ENCODE measurements around the gene SEPTIN5. TPM values are rescaled to one million over a fixed set of nuclear protein-coding genes. Genes with fewer than 3 reads are reported as not detected.

SEPTIN5 gene
- total RNA-seq, 1 donor from 2014 or later, result 141 TPM

GRCh38 chr22:19679522-19680101, 34.7 kb upstream of the SEPTIN5 start:
- Histone ChIP-seq H3K9me3 (replicated peaks) (no peaks in the 10 kb centered on the region), H3K27me3 (ENCODE audit: low read depth) (peaks cover 53% of the 10 kb centered on the region), H3K4me3 (no peak overlapping the region), H3K36me3 (no peaks in the 10 kb centered on the region), H3K27ac (replicated peaks) (no peak overlapping the region), H3K4me1 (no peaks in the 10 kb centered on the region)
- TF ChIP-seq CTCF (IDR thresholded peaks at IDR 0.05; ENCODE audit: borderline replicate concordance), result peak; percentile 90
- DNase-seq, result peak; percentile 46
- intact Hi-C loops (cut with micrococcal nuclease), result no loop called here

- H3K36me3 ChIP-seq, result no peaks in the 10 kb centered on the region
- no peak for DNase-seq
- H3K4me1 ChIP-seq, result no peaks in the 10 kb centered on the region
- no peak overlapping the region for H3K4me3 ChIP-seq
- intact Hi-C loops (cut with micrococcal nuclease), result no loop called here
- no peaks in the 10 kb centered on the region for H3K9me3 ChIP-seq (replicated peaks)
- H3K27ac ChIP-seq (replicated peaks), result no peak overlapping the region
- peaks cover 47% of the 10 kb centered on the region for H3K27me3 ChIP-seq (ENCODE audit: low read depth)
- TF ChIP-seq CTCF (IDR thresholded peaks at IDR 0.05; ENCODE audit: borderline replicate concordance), result no peak
Observed at GRCh38 chr22:19680287-19680881, 33.9 kb upstream of the SEPTIN5 start.

GRCh38 chr22:19680911-19681862, 33.1 kb upstream of the SEPTIN5 start:
- no peak for TF ChIP-seq CTCF (IDR thresholded peaks at IDR 0.05; ENCODE audit: borderline replicate concordance)
- Histone ChIP-seq H3K9me3 (replicated peaks) (no peaks in the 10 kb centered on the region), H3K27ac (replicated peaks) (no peak overlapping the region), H3K36me3 (no peaks in the 10 kb centered on the region), H3K4me1 (no peaks in the 10 kb centered on the region), H3K27me3 (ENCODE audit: low read depth) (peaks cover 42% of the 10 kb centered on the region), H3K4me3 (no peak overlapping the region)
- intact Hi-C loops (cut with micrococcal nuclease), result no loop called here
- no peak for DNase-seq

- intact Hi-C loops (cut with micrococcal nuclease), result no loop called here
- no peaks in the 10 kb centered on the region for H3K36me3 ChIP-seq
- no peak overlapping the region for H3K4me3 ChIP-seq
- DNase-seq, result no peak
- peaks cover 39% of the 10 kb centered on the region for H3K27me3 ChIP-seq (ENCODE audit: low read depth)
- no peak for TF ChIP-seq CTCF (IDR thresholded peaks at IDR 0.05; ENCODE audit: borderline replicate concordance)
- H3K27ac ChIP-seq (replicated peaks), result no peak overlapping the region
- H3K4me1 ChIP-seq, result no peaks in the 10 kb centered on the region
- no peaks in the 10 kb centered on the region for H3K9me3 ChIP-seq (replicated peaks)
Observed at GRCh38 chr22:19681863-19682245, 32.4 kb upstream of the SEPTIN5 start.

- TF ChIP-seq CTCF (IDR thresholded peaks at IDR 0.05; ENCODE audit: borderline replicate concordance), result no peak
- no peaks in the 10 kb centered on the region for H3K36me3 ChIP-seq
- H3K27ac ChIP-seq (replicated peaks), result no peak overlapping the region
- H3K4me3 ChIP-seq, result no peak overlapping the region
- no peaks in the 10 kb centered on the region for H3K9me3 ChIP-seq (replicated peaks)
- H3K4me1 ChIP-seq, result no peaks in the 10 kb centered on the region
- peaks cover 36% of the 10 kb centered on the region for H3K27me3 ChIP-seq (ENCODE audit: low read depth)
- intact Hi-C loops (cut with micrococcal nuclease), result no loop called here
- DNase-seq, result no peak
Observed at GRCh38 chr22:19686946-19687345, 27.4 kb upstream of the SEPTIN5 start.
